Measurements from ENCODE around the gene KCNF1.

- TF ChIP-seq CTCF (IDR thresholded peaks at IDR 0.05 in 2 of 3, conservative IDR thresholded peaks at IDR 0.05 in 1 of 3; ENCODE audit: borderline replicate concordance in 1 of 3, insufficient read depth in 1 of 3, low read depth in 2 of 3, low read length in 2 of 3) = no peak
- no peak for TF ChIP-seq SP1 (IDR thresholded peaks at IDR 0.05; ENCODE audit: low read depth)
- no peak for TF ChIP-seq REST (IDR thresholded peaks at IDR 0.05; ENCODE audit: low read depth)
- TF ChIP-seq POLR2A (IDR thresholded peaks at IDR 0.05; ENCODE audit: borderline replicate concordance, extremely low read depth, insufficient read depth, insufficient read length) = no peak
- TF ChIP-seq EGR1 (IDR thresholded peaks at IDR 0.05; ENCODE audit: low read depth) = no peak
- TF ChIP-seq YY1 (IDR thresholded peaks at IDR 0.05; ENCODE audit: extremely low read depth, insufficient replicate concordance, low read depth, low read length) = no peak
- no peak for TF ChIP-seq EZH2 (IDR thresholded peaks at IDR 0.05)
- TF ChIP-seq ATF3 (IDR thresholded peaks at IDR 0.05) = no peak
- TF ChIP-seq ZFX (IDR thresholded peaks at IDR 0.05) = no peak
- no peak for TF ChIP-seq CBX3 (IDR thresholded peaks at IDR 0.05; ENCODE audit: low read depth)
- no peak for TF ChIP-seq EZH2phosphoT487 (IDR thresholded peaks at IDR 0.05; ENCODE audit: borderline replicate concordance)
- TF ChIP-seq CEBPB (IDR thresholded peaks at IDR 0.05; ENCODE audit: low read depth) = no peak
- TF ChIP-seq JUND (IDR thresholded peaks at IDR 0.05) = no peak
- no peak for TF ChIP-seq POLR2AphosphoS5 (IDR thresholded peaks at IDR 0.05; ENCODE audit: low read depth, low read length)
Observed at GRCh38 chr2:10865841-10866240, 45.9 kb upstream of the KCNF1 start.

Data from HCT116 (cell line).